GM12801 (cell line): ENCODE results near the gene FBXO31.

ENCODE experiments used
- TF ChIP-seq, protein P1 (sequence below): IDR thresholded peaks from one replicate; pipeline ENCODE4 v1.5.1; 2011; ENCODE audit warnings: control low read depth; ENCODE audit not compliant: insufficient read length; ENCODE audit errors: extremely low read depth

FBXO31 gene

DNA sequence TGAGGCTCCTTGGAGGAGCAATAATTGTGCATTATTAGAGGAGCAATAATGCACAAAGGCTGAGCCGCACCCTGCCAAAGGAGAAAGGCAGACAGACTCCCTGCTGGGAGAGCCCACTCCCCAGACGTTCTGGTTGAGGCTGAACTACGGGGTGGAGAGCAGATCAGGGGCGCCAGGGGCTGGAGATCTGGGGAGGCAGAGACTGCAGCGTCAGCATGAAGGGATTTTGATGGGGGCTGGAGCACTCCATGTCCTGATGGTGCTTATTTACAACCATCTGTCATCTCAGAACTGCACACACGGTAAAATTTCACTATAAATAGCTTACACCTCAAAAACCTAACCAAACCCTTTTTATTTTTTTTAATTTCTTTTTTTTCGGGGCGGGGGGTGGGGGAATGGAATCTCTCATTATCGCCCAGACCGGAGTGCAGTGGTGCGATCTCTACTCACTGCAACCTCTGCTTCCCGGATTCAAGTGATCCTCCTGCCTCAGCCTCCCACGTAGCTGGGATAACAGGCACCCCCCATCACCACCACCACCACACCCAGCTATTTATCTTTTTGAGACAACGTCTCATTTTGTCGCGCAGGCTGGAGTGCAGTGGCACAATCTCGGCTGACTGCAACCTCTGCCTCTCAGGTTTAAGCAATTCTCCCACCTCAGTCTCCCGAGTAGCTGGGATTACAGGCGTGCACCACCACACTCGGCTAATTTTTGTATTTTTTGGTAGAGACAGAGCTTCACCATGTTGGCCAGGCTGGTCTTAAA is 62.1 kb downstream of the FBXO31 start:
- TF ChIP-seq, protein P1, sequence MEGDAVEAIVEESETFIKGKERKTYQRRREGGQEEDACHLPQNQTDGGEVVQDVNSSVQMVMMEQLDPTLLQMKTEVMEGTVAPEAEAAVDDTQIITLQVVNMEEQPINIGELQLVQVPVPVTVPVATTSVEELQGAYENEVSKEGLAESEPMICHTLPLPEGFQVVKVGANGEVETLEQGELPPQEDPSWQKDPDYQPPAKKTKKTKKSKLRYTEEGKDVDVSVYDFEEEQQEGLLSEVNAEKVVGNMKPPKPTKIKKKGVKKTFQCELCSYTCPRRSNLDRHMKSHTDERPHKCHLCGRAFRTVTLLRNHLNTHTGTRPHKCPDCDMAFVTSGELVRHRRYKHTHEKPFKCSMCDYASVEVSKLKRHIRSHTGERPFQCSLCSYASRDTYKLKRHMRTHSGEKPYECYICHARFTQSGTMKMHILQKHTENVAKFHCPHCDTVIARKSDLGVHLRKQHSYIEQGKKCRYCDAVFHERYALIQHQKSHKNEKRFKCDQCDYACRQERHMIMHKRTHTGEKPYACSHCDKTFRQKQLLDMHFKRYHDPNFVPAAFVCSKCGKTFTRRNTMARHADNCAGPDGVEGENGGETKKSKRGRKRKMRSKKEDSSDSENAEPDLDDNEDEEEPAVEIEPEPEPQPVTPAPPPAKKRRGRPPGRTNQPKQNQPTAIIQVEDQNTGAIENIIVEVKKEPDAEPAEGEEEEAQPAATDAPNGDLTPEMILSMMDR = no peak

DNA sequence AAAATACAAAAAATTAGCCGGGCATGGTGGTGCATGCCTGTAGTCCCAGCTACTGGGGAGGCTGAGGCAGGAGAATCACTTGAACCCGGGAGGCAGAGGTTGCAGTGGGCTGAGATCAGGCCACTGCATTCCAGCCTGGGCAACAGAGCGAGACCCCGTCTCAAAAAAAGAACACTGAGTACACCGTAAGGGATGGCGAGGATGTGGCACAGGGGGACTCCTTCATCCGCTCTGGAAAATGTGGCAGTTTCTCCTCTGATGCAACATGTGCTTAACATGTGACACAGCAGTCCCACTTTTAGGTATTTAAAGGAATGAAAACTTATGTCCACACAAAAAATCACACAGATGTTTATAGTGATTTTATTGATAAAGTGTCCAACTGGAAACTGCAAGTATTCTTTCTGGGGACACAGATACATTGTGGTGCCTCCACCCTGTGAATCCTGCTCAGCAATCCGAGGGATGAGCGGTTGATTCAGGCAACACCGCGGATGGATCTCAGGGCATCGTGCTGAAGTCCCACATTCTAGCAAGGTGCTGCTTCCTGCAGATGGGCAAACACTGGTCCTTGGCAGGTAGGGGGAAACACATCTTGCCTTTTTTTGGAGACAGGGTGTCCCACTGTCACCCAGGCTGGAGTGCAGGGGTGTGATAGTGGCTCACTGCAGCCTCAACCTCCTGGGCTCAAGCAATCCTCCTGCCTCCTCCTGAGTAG is 62.9 kb downstream of the FBXO31 start:
- TF ChIP-seq, protein P1 = no peak

DNA sequence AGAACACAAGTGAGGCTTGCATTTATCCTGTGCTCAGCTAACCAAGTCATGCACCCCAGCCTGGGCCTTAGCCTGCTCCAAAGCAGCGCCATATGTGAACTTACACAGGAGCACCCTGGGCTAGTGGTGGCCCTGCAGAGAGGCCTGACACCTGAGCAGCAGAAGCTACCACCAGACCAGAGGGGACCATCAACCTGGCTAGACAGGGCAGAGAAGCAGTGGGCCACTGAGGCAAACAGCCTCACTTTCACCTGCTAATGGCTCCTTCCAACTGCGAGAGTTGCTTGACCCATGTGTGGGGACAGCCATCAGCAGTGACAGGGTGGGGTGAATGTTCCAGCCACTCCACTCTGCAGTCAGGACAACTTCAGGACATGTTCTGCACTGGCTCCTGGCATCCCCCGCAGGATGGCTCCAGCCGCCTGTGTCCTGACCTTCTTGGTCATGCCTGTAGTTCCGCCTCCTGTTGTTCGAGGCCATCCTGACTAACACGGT is 63.5 kb downstream of the FBXO31 start:
- TF ChIP-seq, protein P1 = no peak

GRCh38 chr16:87319011-87319410 is 64.6 kb downstream of the FBXO31 start:
- TF ChIP-seq, protein P1 = no peak

DNA sequence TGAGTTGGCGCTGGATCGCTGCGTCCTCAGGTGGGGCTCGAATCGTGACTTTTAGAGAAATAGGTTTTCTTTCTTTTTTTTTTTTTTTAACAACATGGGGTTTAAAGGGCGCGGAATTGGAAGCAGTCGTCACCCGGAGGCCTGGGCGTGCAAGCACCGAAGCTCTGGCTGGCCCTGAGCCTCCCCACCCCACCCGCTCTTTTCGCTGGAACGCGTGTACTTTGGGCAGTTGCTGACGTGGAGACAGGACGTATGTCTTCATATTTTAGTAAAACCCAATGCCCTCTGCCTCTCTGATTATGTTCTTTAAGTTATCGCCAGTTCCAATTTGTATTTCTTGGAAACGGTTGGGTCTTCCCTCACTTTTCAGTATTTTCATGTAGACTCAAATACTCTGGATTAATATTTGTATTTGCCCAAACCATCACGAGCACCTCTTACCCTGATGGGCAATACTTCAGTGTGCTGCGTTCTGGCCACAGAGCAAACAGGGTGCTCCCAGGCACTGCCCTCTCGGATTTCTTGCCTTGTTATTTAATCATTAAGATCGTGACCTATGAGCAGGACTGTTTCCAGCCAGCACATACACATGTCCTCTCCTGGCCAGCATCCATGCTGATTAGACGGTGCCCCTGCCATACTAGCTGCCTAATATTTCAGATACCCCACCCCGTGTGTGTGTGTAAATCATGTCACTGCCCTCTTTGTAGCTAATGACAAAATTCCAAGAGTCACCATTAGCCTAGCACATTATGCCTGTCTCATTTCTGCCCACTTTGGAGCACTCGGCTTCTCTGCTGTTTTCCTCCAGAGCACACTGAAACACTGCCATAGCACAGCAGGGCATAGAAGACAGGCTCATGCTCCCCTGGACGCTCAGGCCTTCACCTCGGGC is 65.6 kb downstream of the FBXO31 start:
- TF ChIP-seq, protein P1 = no peak

DNA sequence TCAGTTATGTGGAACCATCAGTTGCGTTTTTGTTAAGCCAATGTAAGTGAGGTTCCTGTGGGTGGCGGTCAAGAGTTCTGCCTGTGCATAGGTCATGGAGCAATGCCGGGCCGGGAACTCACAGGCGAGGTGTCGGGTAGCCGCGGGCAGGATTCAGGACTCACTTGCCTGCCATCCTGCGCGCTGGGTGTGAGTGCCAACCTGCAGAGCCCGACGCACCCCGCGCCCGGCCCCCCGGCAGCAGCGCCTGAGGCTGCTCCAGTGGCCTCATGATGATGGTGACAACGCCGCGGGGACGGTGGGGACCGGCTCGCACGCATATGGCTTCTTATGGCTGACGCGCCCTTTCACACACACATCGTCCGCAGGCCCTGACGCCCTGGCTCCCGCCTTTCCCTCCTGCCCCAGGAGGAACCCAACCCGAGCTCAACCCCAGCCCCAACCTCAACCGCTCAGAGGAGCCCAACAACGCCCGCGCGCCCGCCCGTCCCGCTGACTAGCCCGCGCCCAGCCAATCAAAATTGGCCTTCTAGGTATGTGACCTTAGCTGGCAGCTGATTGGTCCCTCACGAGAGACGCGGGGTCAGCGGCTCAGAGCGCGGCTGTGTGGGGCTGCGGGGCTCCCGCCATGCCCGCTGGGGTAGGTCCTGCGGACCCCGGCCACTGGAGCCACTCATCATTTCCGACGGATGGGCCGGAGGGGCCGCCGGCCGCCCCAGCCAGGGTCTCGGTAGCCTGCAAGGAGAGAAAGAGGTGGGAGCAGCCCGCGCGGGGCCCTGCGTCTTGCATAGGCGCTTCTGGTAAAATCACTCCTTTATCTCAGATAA is 66.4 kb downstream of the FBXO31 start, which contains the start of gene C16orf95:
Gene C16orf95, minus strand, starts transcription at position 470 of the 827 bp plus-strand sequence. Its CDS starts 150 bp downstream, at position 320.
- TF ChIP-seq, protein P1 = no peak
